Right kidney (tissue), 1 donor: ENCODE measurements around the gene UBE2O.

ENCODE experiments used
- DNase-seq: peaks from one replicate; pipeline ENCODE4 v3.0.0-alpha.2; 2016

UBE2O gene

DNA sequence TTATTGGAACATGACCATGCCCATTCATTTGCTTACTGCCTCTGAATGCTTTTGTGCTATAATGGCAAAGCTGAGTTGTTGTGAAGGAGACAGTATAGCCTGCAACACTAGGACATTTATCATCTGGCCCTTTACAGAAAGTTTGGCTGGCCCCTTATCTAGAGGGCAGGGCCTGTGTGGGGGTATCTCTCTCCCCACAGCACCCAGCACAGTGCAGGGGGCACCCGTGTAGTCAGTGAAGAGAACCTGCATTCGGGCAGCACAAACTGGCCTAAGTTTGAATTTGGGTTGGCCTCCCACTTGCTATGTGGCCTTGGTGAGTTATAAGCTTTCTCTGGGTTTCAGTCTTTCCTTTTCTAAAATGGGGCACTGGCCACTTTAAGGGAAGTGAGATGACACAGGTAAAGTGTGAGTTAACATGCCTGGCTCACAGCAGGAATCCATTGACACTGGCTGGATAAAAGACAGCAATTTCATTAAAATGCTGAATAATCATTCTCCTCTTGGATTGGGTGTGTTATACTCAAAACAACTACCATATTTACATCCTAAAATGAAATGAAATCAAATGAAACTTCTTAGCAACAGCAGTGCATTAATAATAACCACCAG is 12.1 kb downstream of the UBE2O start:
- DNase-seq: no peak

DNA sequence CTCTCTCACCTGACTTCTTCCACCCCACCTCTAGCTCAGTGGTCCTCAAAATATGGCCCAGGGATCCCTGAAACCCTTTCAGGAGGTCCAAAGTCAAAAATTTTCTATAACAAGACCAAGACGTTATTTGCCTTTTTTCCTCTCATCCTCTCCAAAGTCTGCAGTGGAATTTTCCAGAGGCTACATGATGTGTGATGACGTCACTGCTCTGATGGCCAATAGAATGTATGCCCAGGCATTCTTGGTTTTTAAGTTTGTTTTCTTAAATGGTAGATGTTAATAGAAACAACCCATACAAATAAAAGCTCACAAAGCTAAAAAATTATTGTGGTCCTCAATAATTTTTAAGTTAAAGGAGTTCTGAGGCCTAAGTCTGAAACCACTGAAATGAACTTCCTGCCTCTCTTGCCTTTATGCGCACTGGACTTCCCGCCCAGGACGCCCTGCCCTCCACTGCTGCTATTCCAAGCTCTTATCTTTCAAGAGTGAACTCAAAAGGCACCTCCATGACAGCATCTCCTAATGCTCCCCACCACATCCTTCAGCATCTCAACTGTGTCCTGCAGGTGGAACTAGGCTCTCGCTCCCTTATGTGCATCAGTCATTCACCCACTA is 13.5 kb downstream of the UBE2O start:
- no peak for DNase-seq

DNA sequence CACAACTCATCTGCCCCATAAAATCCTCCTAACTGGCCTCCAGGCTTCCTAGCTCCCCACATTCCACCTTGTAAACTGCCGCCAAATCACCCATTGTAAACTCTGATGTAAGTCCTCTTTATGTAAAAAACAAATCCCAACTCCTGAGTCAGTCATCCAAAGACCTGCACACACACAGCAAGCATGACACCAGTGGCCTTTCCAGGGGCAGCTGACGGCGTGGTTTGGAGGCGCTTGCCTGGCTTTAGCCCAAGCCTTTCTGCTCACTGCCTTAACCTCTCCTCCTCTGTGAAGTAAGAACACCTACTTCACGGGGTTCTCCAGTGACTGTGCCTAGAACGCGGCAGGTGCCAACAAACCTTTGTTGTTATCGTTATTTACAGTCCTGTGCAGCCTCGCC is 14.0 kb downstream of the UBE2O start:
- DNase-seq: no peak

DNA sequence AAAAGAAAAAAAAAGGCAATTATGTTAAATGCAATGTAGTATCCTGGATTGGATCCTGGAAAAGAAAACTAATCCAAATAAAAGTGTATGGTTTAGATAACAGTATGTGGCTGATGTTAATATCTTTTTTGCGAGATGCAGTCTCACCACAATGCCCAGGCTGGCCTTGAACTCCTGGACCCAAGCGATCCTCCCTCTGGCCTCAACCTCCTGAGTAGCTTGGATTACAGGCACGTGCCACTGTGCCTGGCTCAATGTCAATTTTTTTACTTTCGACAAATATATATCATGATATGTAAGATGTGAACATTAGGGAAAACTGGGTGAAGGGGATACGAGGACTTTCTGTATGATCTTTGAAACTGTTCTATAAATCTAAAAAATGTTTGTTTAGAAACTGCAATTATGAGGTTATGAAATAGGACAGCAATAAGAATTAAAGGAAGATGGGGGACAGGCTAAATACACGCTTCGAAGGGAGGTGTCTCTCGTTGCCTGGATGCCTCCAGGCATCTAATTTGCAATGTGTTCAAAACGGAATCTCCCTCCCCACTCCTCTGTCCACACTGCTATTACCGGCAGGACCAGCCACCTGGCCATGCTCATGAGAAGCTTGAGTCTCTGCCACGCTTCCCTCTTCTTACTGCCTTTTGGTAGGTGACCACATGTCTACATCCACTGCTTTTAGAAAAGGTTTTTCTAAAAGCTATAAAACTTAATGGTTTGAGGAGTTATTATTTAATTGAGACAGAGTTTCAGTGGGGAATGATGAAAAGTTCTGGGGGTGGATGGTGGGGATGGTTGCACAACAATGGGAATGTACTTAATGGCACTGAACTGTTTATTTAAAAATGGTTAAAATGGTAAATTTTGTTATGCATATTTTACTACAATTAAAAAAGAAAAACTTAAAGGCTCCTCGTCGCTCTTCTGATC is 15.2 kb downstream of the UBE2O start:
- DNase-seq: no peak

DNA sequence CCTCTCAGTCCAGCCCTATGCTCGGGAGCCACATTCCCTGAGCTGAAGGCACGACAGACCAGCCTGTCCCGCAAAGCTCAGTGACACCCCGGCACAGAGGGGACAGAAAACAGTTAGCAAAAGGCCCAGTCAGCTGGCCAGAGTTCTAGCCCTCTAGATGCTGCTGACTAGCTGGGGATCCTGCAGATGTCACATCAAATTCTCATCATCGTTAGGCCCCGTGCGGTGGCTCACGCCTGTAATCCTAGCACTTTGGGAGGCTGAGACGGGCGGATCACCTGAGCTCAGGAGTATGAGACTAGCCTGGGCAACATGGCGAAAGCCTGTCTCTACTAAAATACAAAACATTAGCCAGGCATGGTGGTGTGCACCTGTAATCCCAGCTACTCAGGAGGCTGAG is 17.2 kb downstream of the UBE2O start:
- no peak for DNase-seq

- DNase-seq: no peak
Observed at GRCh38 chr17:76434870-76435269, 18.1 kb downstream of the UBE2O start.

DNA sequence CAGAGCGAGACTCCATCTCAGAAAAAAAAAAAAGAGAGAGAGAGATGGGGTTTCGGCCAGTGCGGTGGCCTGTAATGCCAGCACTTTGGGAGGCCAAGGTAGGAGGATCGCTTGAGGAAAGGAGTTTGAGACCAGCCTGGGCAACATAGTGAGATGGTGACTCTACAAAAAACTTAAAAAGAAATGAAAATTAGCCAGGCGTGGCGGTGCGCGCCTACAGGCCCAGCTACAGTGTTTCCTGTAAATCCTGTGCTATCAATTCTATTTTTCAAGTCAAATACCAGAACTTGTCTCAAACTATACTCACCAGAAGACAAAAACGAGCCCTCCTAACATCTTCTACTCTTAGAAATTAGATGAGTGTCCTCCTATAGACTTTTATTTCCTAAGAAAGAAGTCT is 19.3 kb downstream of the UBE2O start:
- no peak for DNase-seq

- no peak for DNase-seq
Observed at GRCh38 chr17:76432712-76433336, 20.1 kb downstream of the UBE2O start.

GRCh38 chr17:76432004-76432403 is 20.9 kb downstream of the UBE2O start:
- no peak for DNase-seq

DNA sequence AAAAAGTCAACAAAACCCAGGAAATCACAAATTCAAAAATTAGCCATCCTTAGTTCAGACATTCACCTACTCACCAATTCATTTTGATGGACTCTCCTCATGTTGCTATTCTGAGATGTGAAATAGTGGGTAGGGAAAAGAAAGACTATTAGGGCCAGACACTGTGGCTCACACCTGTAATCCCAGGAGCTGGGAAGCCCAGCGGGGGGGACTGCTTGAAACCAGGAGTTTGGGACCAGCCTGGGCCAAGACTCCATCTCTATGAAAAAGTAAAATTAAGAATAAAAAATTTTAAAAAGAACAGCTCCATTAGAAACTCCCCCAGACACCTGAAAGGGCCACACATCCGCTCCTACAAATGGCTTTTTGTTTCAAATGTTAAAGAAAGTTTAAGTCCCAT is 21.4 kb downstream of the UBE2O start:
- DNase-seq: no peak

DNA sequence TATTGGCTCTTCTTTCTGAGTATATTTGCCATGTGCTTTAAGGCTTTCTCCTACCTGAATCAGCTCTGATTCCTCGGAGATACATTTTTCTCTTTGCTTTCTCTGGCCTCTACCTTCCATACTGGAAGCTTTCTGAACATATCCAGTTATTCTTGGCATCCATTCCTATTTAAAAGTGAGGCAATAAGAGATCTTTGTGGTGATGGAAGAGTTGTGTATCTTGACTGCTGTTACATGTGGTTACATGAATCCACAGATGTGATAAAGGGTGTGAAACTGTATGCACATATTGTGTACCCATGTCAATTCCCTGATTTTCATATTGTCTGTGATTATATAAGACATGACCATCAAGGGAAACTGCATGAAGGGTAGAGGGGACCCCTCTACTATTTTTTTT is 24.4 kb downstream of the UBE2O start:
- DNase-seq: no peak

DNA sequence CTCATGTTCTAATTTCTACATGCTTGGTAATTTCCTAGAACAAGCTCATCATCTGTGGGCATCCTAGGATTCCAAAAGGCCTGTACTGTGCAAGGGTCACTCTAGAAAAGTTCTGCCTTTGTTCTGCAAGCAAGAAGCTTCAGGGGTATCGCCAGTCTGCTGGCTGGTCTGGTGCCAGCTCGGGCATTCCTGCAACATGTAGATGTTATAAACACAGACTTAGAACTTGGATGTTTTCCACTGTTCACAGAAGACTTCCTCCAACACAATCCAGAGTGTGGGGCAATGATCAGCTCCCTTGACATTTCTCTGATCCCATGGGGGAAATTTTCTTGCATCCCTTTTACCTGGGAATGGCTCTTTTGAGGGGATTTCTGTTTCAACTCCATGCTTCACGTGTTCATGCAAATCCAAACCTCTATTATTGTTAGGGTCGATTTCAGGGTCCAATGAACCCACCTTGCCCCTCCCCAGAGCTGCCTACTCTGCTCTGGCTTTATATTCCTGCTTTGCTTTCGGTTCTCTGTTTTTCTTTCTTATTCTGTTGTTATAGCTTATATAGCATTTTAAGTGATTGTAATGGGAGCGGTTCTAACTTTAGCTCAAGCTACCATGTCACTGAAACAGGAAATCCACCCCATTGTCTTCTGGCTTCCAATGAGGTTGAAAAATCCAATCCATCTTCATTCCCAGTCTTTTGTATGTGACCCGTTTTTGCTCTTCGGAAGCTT is 25.3 kb downstream of the UBE2O start:
- peak; percentile 28 for DNase-seq

DNA sequence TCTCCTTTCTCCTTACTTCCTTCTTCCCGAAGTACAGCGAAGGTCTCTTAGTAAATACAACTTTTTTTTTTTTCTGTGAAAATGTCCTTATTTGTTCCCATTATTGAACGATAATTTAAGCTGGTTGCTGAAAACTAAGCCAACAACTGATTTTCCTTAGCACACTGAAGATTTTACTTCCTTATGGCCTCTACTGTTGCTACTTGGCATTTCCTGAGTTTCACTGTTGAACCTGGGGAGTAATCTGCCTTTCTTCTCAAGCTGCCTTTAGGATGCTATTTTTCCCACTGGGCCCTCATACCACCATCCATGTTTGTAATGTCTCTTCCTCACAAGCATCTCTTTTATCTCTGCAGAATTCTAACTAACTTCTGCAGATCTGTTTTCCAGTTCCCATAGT is 26.1 kb downstream of the UBE2O start:
- DNase-seq: no peak

DNA sequence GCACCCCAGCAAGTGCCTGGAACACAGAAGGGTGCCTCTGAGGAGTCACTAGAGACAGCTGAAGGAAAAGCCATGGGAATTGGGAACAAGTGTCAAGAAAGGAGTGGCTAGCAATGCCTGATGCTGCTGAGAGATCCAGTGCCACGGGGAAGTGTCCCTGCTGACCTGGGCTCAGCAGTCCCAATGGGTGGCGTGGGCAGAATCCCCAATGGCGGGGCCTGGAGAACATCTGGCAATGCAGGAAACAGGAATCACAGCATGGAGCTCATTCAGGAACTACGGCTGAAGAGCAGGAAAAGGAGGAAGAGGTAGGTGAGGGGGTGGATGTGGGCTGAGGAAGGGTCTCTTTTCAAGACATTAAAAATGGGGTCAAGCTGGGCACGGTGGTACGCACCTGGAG is 30.1 kb downstream of the UBE2O start:
- DNase-seq: no peak

GRCh38 chr17:76422406-76422805 is 30.5 kb downstream of the UBE2O start:
- no peak for DNase-seq

DNA sequence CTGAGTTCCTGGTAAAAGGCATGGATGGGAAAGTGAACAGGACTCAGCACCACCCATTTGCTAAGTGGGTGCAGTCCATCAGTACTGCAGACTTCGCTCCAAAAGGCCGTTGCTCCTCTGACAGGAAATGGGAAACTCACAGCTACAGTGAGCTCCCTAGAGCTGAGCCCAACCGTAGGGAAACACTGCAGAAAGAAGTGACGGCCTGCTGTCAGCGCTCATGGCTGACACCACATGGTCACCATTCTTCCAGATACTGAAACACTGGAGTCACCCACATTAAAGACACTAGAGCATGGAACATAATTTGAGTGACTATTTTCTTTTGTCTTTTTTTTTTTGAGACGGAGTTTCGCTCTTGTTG is 31.9 kb downstream of the UBE2O start:
- DNase-seq: no peak

DNA sequence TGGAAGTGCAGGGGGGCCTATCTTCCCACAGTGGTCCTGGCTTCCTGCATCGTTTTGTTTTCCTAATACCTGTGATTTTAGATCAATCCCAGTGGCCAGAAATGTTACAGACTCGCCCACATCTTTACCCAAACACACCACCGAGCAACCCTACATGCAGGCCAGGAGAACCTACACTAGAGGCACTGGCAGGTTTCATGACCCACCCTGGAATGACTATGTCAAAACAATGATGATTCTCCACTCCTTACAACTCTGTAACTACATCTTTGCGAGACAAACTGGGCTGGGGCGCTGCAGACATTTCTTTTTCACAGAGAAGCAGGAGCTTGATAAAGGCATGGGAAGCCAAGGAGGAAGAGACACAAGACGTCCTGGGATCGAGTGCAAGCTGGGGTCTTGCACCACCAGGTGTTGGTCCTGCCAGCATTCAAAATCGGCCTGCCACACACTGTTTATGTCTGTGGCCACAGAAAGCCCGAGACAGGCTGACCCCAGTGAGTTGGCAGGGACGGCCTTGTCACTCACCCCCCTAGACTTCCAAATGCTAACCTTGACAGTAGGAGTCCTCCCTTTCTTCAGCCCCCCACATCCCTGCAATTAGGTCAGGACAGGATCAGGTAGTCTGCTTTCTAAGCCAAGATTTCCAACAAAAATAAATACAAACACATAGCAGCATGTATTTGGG is 32.5 kb downstream of the UBE2O start:
- no peak for DNase-seq

- peak; percentile 21 for DNase-seq
Observed at GRCh38 chr17:76419576-76420260, 33.2 kb downstream of the UBE2O start.

DNA sequence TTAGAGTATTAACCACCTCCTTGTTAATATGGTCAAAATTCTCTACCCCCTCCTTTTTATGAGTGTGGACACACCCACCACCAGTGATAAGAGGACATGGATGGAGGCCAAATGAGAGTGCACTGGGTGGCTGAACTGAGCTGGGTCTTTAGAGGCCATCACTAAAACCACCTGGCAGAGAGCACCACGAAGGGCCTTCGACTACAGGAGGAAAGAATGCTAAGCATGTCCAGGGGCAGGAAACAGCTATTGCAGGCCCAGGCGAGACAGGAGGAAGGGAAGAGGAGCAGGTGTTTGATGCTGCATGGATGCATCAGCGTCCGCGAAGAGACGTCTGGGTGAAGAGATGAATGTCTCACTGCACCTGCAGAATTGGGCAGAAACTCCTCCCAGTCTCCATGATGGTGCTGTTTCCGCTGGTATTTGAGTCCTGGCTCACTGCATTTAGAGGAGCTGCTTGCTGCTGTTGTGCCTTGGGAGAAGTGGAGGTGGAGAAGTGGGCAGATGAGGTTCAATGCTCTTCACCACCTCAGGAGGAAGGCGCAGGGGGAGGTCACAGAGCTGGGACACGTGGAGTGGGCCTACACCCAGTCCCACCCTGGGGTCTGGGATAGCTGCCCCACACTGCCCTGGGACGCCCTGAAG is 35.3 kb downstream of the UBE2O start:
- no peak for DNase-seq

DNA sequence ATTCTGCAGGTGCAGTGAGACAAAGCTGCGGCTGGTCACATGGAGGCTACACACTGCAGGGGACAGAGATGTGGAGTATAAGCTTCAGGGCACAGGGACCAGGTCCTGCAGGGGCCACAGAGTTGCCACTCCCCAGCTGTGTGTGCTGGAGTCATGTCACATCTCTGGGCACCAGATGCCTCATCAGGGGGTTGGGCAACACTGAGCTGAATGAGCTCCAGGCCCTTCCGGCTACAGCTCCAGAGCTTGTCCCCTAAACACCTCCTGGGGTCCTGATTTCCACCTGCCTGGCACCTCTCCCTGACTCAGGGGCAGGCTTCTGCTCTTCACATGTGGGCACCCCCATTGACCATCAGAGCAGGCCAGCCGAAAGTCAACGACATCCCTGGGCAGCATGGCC is 36.1 kb downstream of the UBE2O start:
- DNase-seq: no peak

- no peak for DNase-seq
Observed at GRCh38 chr17:76416457-76416856, 36.5 kb downstream of the UBE2O start.
